Vagina (tissue), 2 donors: ENCODE data around the gene ETV5. TPM values are rescaled to one million over a fixed set of nuclear protein-coding genes. Genes with fewer than 3 reads are reported as not detected.

Experiments used
- DNase-seq, 2 donors: peaks; one replicate each; pipeline ENCODE4 v3.0.0-alpha.2; 2017; ENCODE audit errors: extremely low spot score in 2 of 2
- H3K27ac ChIP-seq: fragments of 200-600 bp; sonication (generic); one replicate; pipeline ENCODE4 v1.5.1; 2019
- H3K27me3 ChIP-seq: fragments of 200-600 bp; sonication (generic); one replicate; pipeline ENCODE4 v1.5.1; 2019
- H3K36me3 ChIP-seq, 2 donors: fragments of 200-600 bp; sonication (generic); one replicate each; pipeline ENCODE4 v1.5.1; 2017 to 2019
- H3K4me1 ChIP-seq: fragments of 200-600 bp; sonication (generic); one replicate; pipeline ENCODE4 v1.5.1; 2019
- H3K4me3 ChIP-seq, 2 donors: fragments of 200-600 bp; sonication (generic); 1 replicate in 1 of 2; 2 replicates in 1 of 2; pipeline ENCODE4 v1.5.1; 2016 to 2019
- H3K9me3 ChIP-seq: fragments of 200-600 bp; sonication (generic); one replicate; pipeline ENCODE4 v1.5.1; 2019
- CTCF ChIP-seq, 3 experiments: fragments of 450-650 bp in 2 of 3; fragments of 200-600 bp in 1 of 3; sonication (generic) in 1 of 3; IDR thresholded peaks; one replicate each; pipeline ENCODE4 v1.5.1; 2017 to 2019; ENCODE audit warnings: antibody characterized with exemption in 3 of 3, mild to moderate bottlenecking in 2 of 3, moderate library complexity in 2 of 3
- POLR2A ChIP-seq, 2 donors: fragments of 450-650 bp; IDR thresholded peaks; one replicate each; pipeline ENCODE4 v1.6.1; 2017; ENCODE audit warnings: antibody characterized with exemption in 2 of 2, mild to moderate bottlenecking in 2 of 2, moderate library complexity in 2 of 2
- POLR2AphosphoS5 ChIP-seq, 2 donors: sonication (generic); formaldehyde crosslinking; IDR thresholded peaks; one replicate each; pipeline ENCODE4 v1.9.0; 2017; ENCODE audit warnings: antibody characterized with exemption in 2 of 2, mild to moderate bottlenecking in 2 of 2, low read depth in 1 of 2; ENCODE audit not compliant: insufficient read depth in 1 of 2
- intact Hi-C: fragments of 100-400 bp; cut with DNase I; formaldehyde crosslinking; loops from one replicate; pipeline ENCODE4 v1.15.1; 2023
- total RNA-seq: library from RNA; depleted of rRNA; stranded (reverse); fragments of >200 nt; gene quantifications from one replicate; pipeline ENCODE4 v1.2.3, GENCODE V29; 2016

ETV5 gene
- total RNA-seq, 1 donor from 2014 or later, result 18.4 TPM

GRCh38 chr3:186096290-186096689 is 12.6 kb downstream of the ETV5 start:
- Histone ChIP-seq H3K36me3 (no peaks in the 10 kb centered on the region), H3K27me3 (no peaks in the 10 kb centered on the region), H3K4me3 (no peak overlapping the region), H3K9me3 (no peaks in the 10 kb centered on the region), H3K27ac (no peak overlapping the region), H3K4me1 (peaks cover 35% of the 10 kb centered on the region)
- no peak for TF ChIP-seq POLR2A (IDR thresholded peaks at IDR 0.05)
- no peak for TF ChIP-seq CTCF (IDR thresholded peaks at IDR 0.05)
- TF ChIP-seq POLR2AphosphoS5 (IDR thresholded peaks at IDR 0.05; ENCODE audit: insufficient read depth in 1 of 2, low read depth in 1 of 2), result no peak
- DNase-seq, result no peak
- intact Hi-C loops, result no loop called here

- Histone ChIP-seq H3K27ac (no peak overlapping the region), H3K36me3 (no peaks in the 10 kb centered on the region), H3K9me3 (no peaks in the 10 kb centered on the region), H3K27me3 (no peaks in the 10 kb centered on the region), H3K4me3 (no peak overlapping the region), H3K4me1 (peaks cover 35% of the 10 kb centered on the region)
- intact Hi-C loops, result no loop called here
- no peak for DNase-seq
- TF ChIP-seq POLR2A (IDR thresholded peaks at IDR 0.05) (no peak), CTCF (IDR thresholded peaks at IDR 0.05) (no peak), POLR2AphosphoS5 (IDR thresholded peaks at IDR 0.05; ENCODE audit: insufficient read depth in 1 of 2, low read depth in 1 of 2) (no peak)
Observed at GRCh38 chr3:186095561-186096081, 13.3 kb downstream of the ETV5 start.

GRCh38 chr3:186094696-186095425 is 14.0 kb downstream of the ETV5 start:
- Histone ChIP-seq H3K27me3 (no peaks in the 10 kb centered on the region), H3K27ac (no peak overlapping the region), H3K4me1 (peaks cover 35% of the 10 kb centered on the region), H3K4me3 (no peak overlapping the region), H3K36me3 (no peaks in the 10 kb centered on the region), H3K9me3 (no peaks in the 10 kb centered on the region)
- DNase-seq, result no peak
- intact Hi-C loops, result loop anchor here (5.0 kb wide), 1 partner anchor 572 kb away; the partner anchor contains the start of gene HRG
- TF ChIP-seq POLR2AphosphoS5 (IDR thresholded peaks at IDR 0.05; ENCODE audit: insufficient read depth in 1 of 2, low read depth in 1 of 2), result no peak
- no peak for TF ChIP-seq CTCF (IDR thresholded peaks at IDR 0.05)
- TF ChIP-seq POLR2A (IDR thresholded peaks at IDR 0.05), result no peak

- no peaks in the 10 kb centered on the region for H3K27me3 ChIP-seq
- H3K4me3 ChIP-seq, result no peak overlapping the region
- TF ChIP-seq POLR2AphosphoS5 (IDR thresholded peaks at IDR 0.05; ENCODE audit: insufficient read depth in 1 of 2, low read depth in 1 of 2) (no peak), POLR2A (IDR thresholded peaks at IDR 0.05) (no peak), CTCF (IDR thresholded peaks at IDR 0.05) (no peak)
- peaks cover 31% of the 10 kb centered on the region for H3K4me1 ChIP-seq
- no peak for DNase-seq
- H3K9me3 ChIP-seq, result no peaks in the 10 kb centered on the region
- no peaks in the 10 kb centered on the region for H3K36me3 ChIP-seq
- H3K27ac ChIP-seq, result no peak overlapping the region
- intact Hi-C loops, result loop anchor here (5.0 kb wide), 1 partner anchor 573 kb away; the partner anchor contains the start of gene HRG
Observed at GRCh38 chr3:186094271-186094670, 14.6 kb downstream of the ETV5 start.
